Colonic mucosa (tissue), 4 donors: ENCODE results near the gene PRKAR1A. TPM values are rescaled to one million over a fixed set of nuclear protein-coding genes. Genes with fewer than 3 reads are reported as not detected.

Source experiments
- DNase-seq: peaks from one replicate; pipeline ENCODE4 v3.0.0-alpha.2; 2020
- H3K27ac ChIP-seq: fragments of 200-600 bp; one replicate; pipeline ENCODE4 v1.8.0; 2021
- H3K27me3 ChIP-seq: fragments of 200-600 bp; one replicate; pipeline ENCODE4 v1.8.0; 2021
- H3K36me3 ChIP-seq: fragments of 200-600 bp; one replicate; pipeline ENCODE4 v1.8.0; 2021
- H3K4me1 ChIP-seq: fragments of 200-600 bp; one replicate; pipeline ENCODE4 v1.8.0; 2021; ENCODE audit warnings: mild to moderate bottlenecking
- H3K4me3 ChIP-seq: fragments of 200-600 bp; one replicate; pipeline ENCODE4 v1.8.0; 2021
- H3K9ac ChIP-seq, 2 donors: one replicate each; pipeline ENCODE4 v1.7.0; 2013; ENCODE audit warnings: control low read depth in 2 of 2, low read depth in 2 of 2, low read length in 2 of 2
- H3K9me3 ChIP-seq: fragments of 200-600 bp; one replicate; pipeline ENCODE4 v1.8.0; 2021
- CTCF ChIP-seq: fragments of 200-600 bp; IDR thresholded peaks from one replicate; pipeline ENCODE4 v1.8.0; 2022; ENCODE audit warnings: antibody characterized with exemption, mild to moderate bottlenecking
- intact Hi-C: fragments of 100-400 bp; cut with DNase I; formaldehyde crosslinking; loops from one replicate; pipeline ENCODE4 v1.14.1; 2022
- total RNA-seq, 2 donors: library from RNA; stranded (reverse); fragmentation: NEBNext Ultra II Directional in 1 of 2; extraction: Animal tissue kit (Norgen Biotek cat#: 25700) in 1 of 2; gene quantifications; one replicate each; pipeline ENCODE4 v1.2.1, GENCODE V29; 2021
- donor health status: healthy.
- donor health status: DM: no; HTN: no; CAD: no.
- donor health status: DM: no; HTN: no; CAD: no.

PRKAR1A gene
- total RNA-seq, 2 donors from 2014 or later, result 133 to 168 TPM

- intact Hi-C loops, result no loop called here
- no peak for TF ChIP-seq CTCF
- Histone ChIP-seq H3K27me3 (no peaks in the 10 kb centered on the region), H3K9me3 (no peaks in the 10 kb centered on the region), H3K27ac (no peak overlapping the region), H3K4me1 (no peaks in the 10 kb centered on the region), H3K4me3 (no peak overlapping the region), H3K9ac (no peak overlapping the region), H3K36me3 (no peaks in the 10 kb centered on the region)
- no peak for DNase-seq
Measured at GRCh38 chr17:68565661-68566441, 53.6 kb downstream of the PRKAR1A start.

DNA sequence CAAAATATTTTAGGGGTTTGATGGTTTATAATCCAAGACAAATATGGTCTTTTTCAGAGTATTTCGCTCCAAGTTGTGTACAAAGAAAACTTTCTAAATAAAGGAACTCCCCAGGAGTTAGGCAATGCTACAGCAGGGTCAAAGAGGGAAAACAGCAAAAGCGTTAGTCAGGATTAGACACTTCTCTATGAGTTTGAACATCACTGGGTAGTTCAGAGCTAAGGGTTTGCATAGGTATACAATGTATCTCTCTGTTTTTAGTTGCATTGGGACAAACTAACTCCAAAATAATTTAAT, 54.2 kb downstream of the PRKAR1A start:
- DNase-seq, result no peak
- TF ChIP-seq CTCF, result no peak
- Histone ChIP-seq H3K9me3 (no peaks in the 10 kb centered on the region), H3K27ac (no peak overlapping the region), H3K9ac (no peak overlapping the region), H3K36me3 (no peaks in the 10 kb centered on the region), H3K4me1 (no peaks in the 10 kb centered on the region), H3K4me3 (no peak overlapping the region), H3K27me3 (no peaks in the 10 kb centered on the region)
- intact Hi-C loops, result no loop called here

- no peak for TF ChIP-seq CTCF
- no peak for DNase-seq
- H3K27me3 ChIP-seq, result no peaks in the 10 kb centered on the region
- no peaks in the 10 kb centered on the region for H3K36me3 ChIP-seq
- H3K9ac ChIP-seq, result no peak overlapping the region
- H3K9me3 ChIP-seq, result no peaks in the 10 kb centered on the region
- no peak overlapping the region for H3K27ac ChIP-seq
- H3K4me1 ChIP-seq, result no peaks in the 10 kb centered on the region
- intact Hi-C loops, result no loop called here
- H3K4me3 ChIP-seq, result no peak overlapping the region
Measured at GRCh38 chr17:68567035-68567434, 54.8 kb downstream of the PRKAR1A start.

DNA sequence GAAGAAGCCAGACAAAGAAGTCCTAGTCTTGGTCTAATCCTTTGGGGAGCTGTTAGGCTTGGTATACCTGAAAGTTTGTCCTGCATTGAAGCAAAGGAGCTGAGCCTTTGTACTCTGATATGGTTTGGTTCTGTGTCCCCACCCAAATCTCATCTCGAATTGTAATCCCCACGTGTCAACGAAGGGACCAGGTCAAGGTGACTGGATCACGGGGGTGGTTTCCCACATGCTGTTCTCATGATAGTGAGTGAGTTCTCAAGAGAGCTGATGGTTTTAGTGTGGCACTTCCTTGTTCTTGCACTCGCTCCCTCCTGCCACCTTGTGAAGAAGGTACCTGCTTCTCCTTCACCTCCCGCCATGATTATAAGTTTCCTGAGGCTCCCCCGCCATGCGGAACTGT, 55.4 kb downstream of the PRKAR1A start:
- Histone ChIP-seq H3K4me1 (no peaks in the 10 kb centered on the region), H3K36me3 (no peaks in the 10 kb centered on the region), H3K9me3 (no peaks in the 10 kb centered on the region), H3K27me3 (no peaks in the 10 kb centered on the region), H3K27ac (no peak overlapping the region), H3K9ac (no peak overlapping the region), H3K4me3 (no peak overlapping the region)
- no peak for DNase-seq
- intact Hi-C loops, result no loop called here
- no peak for TF ChIP-seq CTCF

- Histone ChIP-seq H3K36me3 (no peaks in the 10 kb centered on the region), H3K4me1 (no peaks in the 10 kb centered on the region), H3K9me3 (no peaks in the 10 kb centered on the region), H3K27ac (no peak overlapping the region), H3K4me3 (no peak overlapping the region), H3K9ac (no peak overlapping the region), H3K27me3 (no peaks in the 10 kb centered on the region)
- intact Hi-C loops, result no loop called here
- no peak for TF ChIP-seq CTCF
- no peak for DNase-seq
Measured at GRCh38 chr17:68568581-68568980, 56.4 kb downstream of the PRKAR1A start.
